ENCODE measurements around the gene BEST2.

BEST2 gene

GRCh38 chr19:12777217-12778016, 25.8 kb downstream of the BEST2 start:
- TF ChIP-seq CTCF (IDR thresholded peaks at IDR 0.05): peak; percentile 98

GRCh38 chr19:12778017-12778904, 26.7 kb downstream of the BEST2 start:
- no peak for TF ChIP-seq CTCF (IDR thresholded peaks at IDR 0.05)

- TF ChIP-seq CTCF (IDR thresholded peaks at IDR 0.05): no peak
Measured at GRCh38 chr19:12778905-12779161, 27.2 kb downstream of the BEST2 start.

GRCh38 chr19:12779162-12779993, 27.8 kb downstream of the BEST2 start:
- TF ChIP-seq CTCF (IDR thresholded peaks at IDR 0.05): no peak

GRCh38 chr19:12782174-12782423, 30.5 kb downstream of the BEST2 start:
- TF ChIP-seq CTCF (IDR thresholded peaks at IDR 0.05): no peak

GRCh38 chr19:12782424-12783290, 31.1 kb downstream of the BEST2 start:
- no peak for TF ChIP-seq CTCF (IDR thresholded peaks at IDR 0.05)
